Measurements from ENCODE around the gene FGD1. TPM values are rescaled to one million over a fixed set of nuclear protein-coding genes. Genes with fewer than 3 reads are reported as not detected.

The FGD1 gene
- total RNA-seq, 1 donor: 10.4 TPM

DNA sequence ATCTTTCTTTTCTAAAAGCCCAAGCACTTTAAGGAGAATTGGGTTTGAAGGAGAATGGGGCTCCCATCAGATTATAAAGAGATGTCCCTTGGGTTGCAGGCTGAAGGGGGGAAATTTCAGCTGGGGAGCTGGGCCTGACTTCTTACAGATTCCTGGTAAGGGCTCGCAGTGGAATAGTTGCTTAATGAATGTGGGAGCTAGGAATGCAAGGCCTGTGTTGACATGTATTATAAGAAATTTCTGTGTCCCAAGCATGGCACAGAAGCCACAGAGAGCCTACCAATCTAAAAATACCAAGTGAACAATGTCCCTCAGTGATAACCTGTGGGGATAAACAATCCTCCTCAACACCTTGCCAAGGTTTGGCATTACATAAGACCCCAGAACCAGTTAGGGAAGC lies 98.9 kb downstream of the FGD1 start:
- TF ChIP-seq CTCF (IDR thresholded peaks at IDR 0.05; ENCODE audit: insufficient read depth, low read depth, low read length): no peak
- DNase-seq (ENCODE audit: low read depth): no peak
- H3K4me3 ChIP-seq (ENCODE audit: low read depth, low read length): no peak overlapping the region

Other genes starting within 250 kb of the FGD1 start
- 0.64 and 1.7 TPM in 2 replicates for gene WNK3, start 138.2 kb downstream of the FGD1 start, total RNA-seq
- gene TSR2, start 55.8 kb downstream of the FGD1 start, total RNA-seq: 9.3 and 12.1 TPM in 2 replicates
- 39.9 and 49.2 TPM in 2 replicates for gene GNL3L, start 34.0 kb upstream of the FGD1 start, total RNA-seq